Right atrium auricular region (tissue), 2 donors: Measurements from ENCODE around the gene MYO1H. TPM values are rescaled to one million over a fixed set of nuclear protein-coding genes. Genes with fewer than 3 reads are reported as not detected.

Source experiments
- DNase-seq: peaks from one replicate; pipeline ENCODE4 v3.0.0-alpha.2; 2019; ENCODE audit warnings: low spot score
- H3K27ac ChIP-seq, 2 donors: fragments of 200-600 bp; sonication (generic); 1 replicate in 1 of 2; 2 replicates in 1 of 2; pipeline ENCODE4 v1.5.1; 2016 to 2019
- H3K27me3 ChIP-seq, 2 donors: fragments of 200-600 bp; sonication (generic); one replicate each; pipeline versions ENCODE4 v1.5.1 to v1.6.0; 2017 to 2019
- H3K36me3 ChIP-seq: fragments of 200-600 bp; sonication (generic); one replicate; pipeline ENCODE4 v1.5.1; 2016
- H3K4me1 ChIP-seq, 2 donors: fragments of 200-600 bp; sonication (generic); one replicate each; pipeline versions ENCODE4 v1.5.1 to v1.6.0; 2017 to 2019
- H3K4me3 ChIP-seq, 2 donors: fragments of 200-600 bp; sonication (generic); 1 replicate in 1 of 2; 2 replicates in 1 of 2; pipeline ENCODE4 v1.5.1; 2017 to 2019; ENCODE audit warnings: mild to moderate bottlenecking in 1 of 2, moderate library complexity in 1 of 2
- H3K9me3 ChIP-seq, 2 donors: fragments of 200-600 bp; sonication (generic); one replicate each; pipeline ENCODE4 v1.5.1; 2019
- total RNA-seq, 2 donors: library from RNA; depleted of rRNA; stranded (reverse); fragments of >200 nt; gene quantifications; one replicate each; pipeline ENCODE4 v1.1.0, GENCODE V29; 2016
- TF ChIP-seq, protein P1 (sequence below), 2 donors: fragments of 200-600 bp; sonication (generic); IDR thresholded peaks; one replicate each; pipeline ENCODE4 v1.5.1; 2019; ENCODE audit warnings: antibody characterized with exemption in 2 of 2

Gene MYO1H
- total RNA-seq, 2 donors from 2014 or later = 0.16 to 0.63 TPM

DNA sequence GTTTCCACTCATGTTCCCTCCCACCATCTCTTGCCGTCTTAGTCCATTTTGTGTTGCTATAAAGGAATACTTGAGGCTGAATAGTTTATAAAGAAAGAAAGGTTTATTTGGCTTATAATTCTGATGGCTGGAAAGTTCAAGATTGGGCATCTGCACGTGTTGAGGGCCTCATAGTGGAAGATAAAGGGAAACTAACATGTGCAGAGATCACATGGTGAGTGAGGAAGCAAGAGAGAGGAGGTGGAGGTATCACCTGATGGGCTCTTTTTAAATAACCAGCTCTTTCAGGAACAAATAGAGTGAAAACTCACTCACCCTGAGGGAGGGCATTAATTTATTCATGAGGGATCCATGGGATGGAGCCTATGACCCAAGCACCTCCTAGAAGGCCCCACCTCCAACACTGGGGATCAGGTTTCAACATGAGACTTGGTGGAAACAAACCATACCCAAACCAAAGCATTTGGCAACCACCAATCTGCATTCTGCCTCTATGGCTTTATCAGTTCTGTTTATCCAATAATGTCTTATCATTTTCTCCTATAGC is 29.5 kb downstream of the MYO1H start:
- Histone ChIP-seq H3K36me3 (no peaks in the 10 kb centered on the region), H3K27ac (no peak overlapping the region), H3K4me3 (no peak overlapping the region), H3K27me3 (no peaks in the 10 kb centered on the region), H3K9me3 (no peaks in the 10 kb centered on the region), H3K4me1 (no peaks in the 10 kb centered on the region)
- TF ChIP-seq, protein P1, sequence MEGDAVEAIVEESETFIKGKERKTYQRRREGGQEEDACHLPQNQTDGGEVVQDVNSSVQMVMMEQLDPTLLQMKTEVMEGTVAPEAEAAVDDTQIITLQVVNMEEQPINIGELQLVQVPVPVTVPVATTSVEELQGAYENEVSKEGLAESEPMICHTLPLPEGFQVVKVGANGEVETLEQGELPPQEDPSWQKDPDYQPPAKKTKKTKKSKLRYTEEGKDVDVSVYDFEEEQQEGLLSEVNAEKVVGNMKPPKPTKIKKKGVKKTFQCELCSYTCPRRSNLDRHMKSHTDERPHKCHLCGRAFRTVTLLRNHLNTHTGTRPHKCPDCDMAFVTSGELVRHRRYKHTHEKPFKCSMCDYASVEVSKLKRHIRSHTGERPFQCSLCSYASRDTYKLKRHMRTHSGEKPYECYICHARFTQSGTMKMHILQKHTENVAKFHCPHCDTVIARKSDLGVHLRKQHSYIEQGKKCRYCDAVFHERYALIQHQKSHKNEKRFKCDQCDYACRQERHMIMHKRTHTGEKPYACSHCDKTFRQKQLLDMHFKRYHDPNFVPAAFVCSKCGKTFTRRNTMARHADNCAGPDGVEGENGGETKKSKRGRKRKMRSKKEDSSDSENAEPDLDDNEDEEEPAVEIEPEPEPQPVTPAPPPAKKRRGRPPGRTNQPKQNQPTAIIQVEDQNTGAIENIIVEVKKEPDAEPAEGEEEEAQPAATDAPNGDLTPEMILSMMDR (IDR thresholded peaks at IDR 0.05) = no peak
- no peak for DNase-seq

DNA sequence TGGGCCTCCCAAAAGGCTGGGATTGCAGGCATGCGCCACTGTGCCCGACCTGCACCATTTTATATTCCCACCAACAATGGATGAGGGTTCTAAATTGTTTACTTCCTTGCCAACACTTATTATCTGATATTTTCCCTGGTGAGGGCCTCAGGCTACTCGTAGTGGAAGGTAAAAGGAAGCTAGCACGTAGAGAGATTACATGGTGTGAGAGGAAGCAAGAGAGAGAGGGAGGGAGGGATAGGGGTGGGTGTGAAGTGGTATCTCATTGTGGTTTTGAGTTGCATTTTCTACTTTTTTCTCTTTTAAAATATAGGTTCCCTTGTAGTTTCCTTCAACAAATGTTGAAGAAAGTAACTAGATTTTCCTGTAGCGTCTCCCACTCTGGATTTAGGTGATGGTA is 30.9 kb downstream of the MYO1H start:
- Histone ChIP-seq H3K36me3 (no peaks in the 10 kb centered on the region), H3K9me3 (no peaks in the 10 kb centered on the region), H3K4me3 (no peak overlapping the region), H3K27me3 (no peaks in the 10 kb centered on the region), H3K4me1 (no peaks in the 10 kb centered on the region), H3K27ac (no peak overlapping the region)
- TF ChIP-seq, protein P1 (IDR thresholded peaks at IDR 0.05) = no peak
- DNase-seq = no peak

DNA sequence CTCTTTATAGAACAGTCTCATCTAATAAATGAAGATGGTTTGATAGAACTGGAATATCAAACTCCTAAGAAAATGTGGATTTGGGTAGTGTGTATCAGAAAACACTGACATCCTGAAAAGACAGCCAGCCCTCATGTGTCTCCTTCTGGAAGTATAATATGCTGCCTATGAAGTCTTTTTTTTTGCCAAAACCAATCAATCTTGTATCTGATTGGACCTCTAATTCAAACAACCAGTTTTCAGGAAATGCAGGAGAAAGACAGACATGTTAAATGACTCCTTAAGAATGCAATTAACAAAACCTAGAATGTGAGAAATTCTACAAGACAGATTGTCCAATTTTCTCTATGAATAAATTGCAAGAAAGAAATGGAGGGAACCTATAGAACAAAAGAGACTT is 34.3 kb downstream of the MYO1H start:
- Histone ChIP-seq H3K4me1 (peaks cover 0 to 4% of the 10 kb centered on the region in 2 donors), H3K36me3 (no peaks in the 10 kb centered on the region), H3K27me3 (no peaks in the 10 kb centered on the region), H3K27ac (no peak overlapping the region), H3K4me3 (no peak overlapping the region), H3K9me3 (no peaks in the 10 kb centered on the region)
- TF ChIP-seq, protein P1 (IDR thresholded peaks at IDR 0.05) = no peak
- no peak for DNase-seq

DNA sequence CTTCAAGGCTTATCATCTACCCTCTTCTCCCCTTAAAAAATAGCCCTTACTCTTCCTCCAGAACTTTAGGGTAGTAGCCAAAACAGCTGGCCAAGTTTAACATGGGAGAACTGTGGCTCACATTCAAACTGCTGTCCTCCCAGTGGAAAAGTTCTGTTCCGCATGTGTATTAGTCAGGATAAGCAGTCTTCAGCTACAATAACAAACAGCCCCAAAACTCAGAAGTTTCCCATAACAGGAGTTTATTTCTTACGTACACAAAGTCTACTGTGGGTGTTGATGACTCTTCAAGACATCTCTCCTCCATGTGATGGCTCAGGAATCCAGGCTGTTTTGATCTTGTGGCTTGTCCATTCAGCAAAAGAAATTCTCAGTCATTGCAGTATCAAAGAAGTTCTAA is 35.5 kb downstream of the MYO1H start:
- Histone ChIP-seq H3K9me3 (no peaks in the 10 kb centered on the region), H3K4me3 (no peak overlapping the region), H3K27ac (no peak overlapping the region), H3K4me1 (peaks cover 0 to 4% of the 10 kb centered on the region in 2 donors), H3K36me3 (no peaks in the 10 kb centered on the region), H3K27me3 (no peaks in the 10 kb centered on the region)
- TF ChIP-seq, protein P1 (IDR thresholded peaks at IDR 0.05) = no peak
- DNase-seq = no peak

DNA sequence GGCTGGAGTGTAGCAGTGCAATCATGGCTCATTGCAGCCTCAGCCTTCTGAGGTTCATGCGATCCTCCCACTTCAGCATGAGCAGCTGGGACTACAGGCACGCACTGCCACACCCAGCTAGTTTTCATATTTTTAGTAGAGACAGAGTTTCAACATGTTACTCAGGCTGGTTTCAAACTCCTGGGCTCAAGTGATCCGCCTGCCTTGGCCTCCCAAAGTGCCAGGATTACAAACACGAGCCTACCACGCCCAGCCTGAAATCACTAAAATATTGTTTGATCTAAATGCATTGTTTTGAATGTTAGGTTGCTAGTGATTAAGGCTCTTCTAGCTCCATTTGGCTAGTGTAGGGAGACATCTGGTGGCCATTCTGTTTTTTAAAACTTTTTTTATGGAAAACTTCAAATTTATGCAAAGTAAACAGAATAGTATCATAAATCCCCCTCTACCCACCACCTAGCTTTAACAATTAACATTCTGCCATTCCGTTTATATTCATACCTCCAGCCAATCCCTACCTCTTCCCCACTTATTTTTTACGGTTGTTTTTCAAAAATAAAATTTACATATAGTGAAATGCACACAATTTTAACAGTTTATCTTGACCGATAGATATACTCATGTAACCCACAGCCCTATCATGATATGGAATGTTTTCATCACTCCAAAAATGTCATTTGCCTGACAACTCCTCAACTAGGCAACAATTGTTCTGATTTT is 37.8 kb downstream of the MYO1H start:
- Histone ChIP-seq H3K36me3 (no peaks in the 10 kb centered on the region), H3K4me3 (no peak overlapping the region), H3K9me3 (no peaks in the 10 kb centered on the region), H3K4me1 (peaks cover 0 to 4% of the 10 kb centered on the region in 2 donors), H3K27ac (no peak overlapping the region), H3K27me3 (no peaks in the 10 kb centered on the region)
- DNase-seq = no peak
- TF ChIP-seq, protein P1 (IDR thresholded peaks at IDR 0.05) = peak in 1 of 2 donors; percentile 68
